Stimulated activated CD4-positive, alpha-beta T cell treated with anti-CD3 and anti-CD28 coated beads, TNF-alpha, amount 100 ng/mL, for 4 hours (primary cell): ENCODE measurements around the gene CLDN12.

ENCODE experiments used
- DNase-seq, 3 experiments: peaks; one replicate each; pipeline ENCODE4 v3.0.0-alpha.2; 2020; ENCODE audit warnings: low read depth in 3 of 3

CLDN12 gene

DNA sequence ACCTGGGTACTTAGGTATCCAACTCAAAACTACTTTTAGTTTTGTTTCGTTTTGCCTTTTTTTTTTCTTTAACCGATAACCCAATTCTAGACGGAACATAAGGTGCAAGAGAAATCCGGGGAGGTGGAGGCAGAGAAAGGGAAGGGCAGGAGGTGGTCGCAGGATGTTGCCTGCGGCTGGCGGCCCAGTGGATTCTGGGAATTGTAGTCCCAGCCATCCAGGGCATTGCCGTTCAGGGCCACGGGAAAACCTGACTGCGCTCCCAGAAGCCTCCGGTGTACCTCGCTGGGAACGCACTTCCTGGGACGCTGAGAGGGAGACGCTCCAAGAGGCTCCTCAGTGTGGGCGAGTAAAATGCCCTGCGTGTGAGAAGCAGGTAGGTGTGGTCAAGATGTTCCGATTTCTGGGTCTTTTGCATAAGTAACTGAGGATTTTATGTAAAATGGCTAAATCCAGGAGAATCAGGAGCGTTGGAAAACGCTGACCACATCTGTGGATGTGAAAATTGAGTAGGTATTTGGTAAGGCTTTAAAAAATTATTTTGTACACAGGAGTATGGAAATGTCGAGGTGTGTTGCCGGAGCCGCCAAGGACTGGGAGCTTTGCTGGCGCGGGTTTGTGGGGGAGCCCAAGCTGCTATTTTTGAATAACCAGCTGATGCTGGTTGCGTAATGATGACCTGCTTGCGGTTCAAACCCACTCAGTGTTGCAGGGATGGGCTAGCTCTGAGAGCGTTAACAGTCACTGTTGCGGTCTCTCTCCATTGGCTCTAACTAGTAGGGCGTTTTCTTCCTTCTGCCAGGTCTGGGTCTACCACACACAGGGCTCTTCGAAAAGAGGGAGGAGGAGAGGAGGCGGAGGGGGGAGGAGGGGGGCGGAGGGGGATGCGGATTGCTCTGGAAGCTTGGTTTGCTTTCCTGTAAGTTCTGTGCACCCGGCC, at the start of gene CLDN12:
Gene CLDN12, plus strand, starts transcription at position 288 of the 940 bp plus-strand sequence. CDS start 9,216 bp downstream, outside the sequence.
- DNase-seq: peak; percentile 9 to 35 (median 35)

DNA sequence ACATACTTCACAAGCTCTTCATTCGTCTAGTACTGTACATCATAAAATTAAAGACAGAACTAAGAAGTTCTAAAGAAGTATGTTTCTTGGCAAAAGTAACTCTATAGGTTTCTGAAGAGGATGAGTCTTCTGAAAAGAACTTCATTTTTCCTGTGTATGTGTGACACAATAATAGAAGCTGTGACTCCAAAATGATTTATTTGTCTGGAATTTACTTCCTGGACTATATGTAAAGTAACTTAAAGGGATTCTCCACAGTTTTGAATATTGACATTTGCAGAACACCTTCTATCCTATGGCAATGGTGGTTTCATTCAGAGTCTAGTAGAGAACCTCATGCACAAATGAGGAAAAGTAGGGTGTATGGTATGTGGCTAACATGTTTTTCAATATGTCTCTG, 19.8 kb upstream of the CLDN12 start:
- no peak for DNase-seq

- DNase-seq: no peak
Measured at GRCh38 chr7:90383861-90384260, 19.4 kb upstream of the CLDN12 start.

- DNase-seq: no peak
Measured at GRCh38 chr7:90384433-90384832, 18.8 kb upstream of the CLDN12 start.

- DNase-seq: no peak
Measured at GRCh38 chr7:90387470-90388240, 15.6 kb upstream of the CLDN12 start.

- DNase-seq: no peak
Measured at GRCh38 chr7:90390926-90391325, 12.3 kb upstream of the CLDN12 start.

DNA sequence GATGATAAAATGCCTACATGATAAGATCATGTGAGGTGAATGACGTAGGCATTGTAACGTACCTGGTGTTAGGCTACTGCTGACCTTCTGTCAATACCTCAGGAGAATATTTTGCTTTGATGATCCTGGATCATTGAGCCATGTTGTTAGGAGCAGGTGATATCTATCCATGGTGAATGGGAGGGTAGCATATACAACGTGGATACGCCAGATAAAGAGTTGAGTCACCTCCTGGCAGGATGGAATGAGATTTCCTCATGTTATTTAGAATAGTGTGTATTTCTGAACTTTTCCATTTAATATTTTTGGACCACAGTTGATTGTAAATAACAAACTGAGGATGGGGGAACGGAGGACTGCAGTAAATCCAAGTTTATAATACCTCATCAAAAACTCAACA, 11.8 kb upstream of the CLDN12 start:
- DNase-seq: no peak

DNA sequence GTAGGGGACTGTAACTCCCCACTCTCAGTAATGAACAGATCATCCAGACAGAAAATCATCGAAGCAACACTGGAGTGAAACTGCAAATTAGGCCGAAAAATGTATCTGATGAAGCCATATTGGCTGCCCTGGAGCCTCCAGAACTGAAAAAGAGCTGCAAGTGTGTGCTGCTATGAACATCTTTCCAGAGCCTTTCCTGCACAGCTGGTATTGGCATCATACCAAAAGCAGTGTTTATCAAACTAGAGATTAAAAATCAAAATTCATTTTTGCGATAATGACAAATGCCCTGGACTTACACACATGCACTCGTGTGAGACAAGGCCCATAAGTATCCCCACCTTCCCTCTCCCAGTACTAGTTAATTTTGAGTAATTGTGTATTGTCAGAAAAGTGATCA, 6.8 kb upstream of the CLDN12 start:
- DNase-seq: no peak

DNA sequence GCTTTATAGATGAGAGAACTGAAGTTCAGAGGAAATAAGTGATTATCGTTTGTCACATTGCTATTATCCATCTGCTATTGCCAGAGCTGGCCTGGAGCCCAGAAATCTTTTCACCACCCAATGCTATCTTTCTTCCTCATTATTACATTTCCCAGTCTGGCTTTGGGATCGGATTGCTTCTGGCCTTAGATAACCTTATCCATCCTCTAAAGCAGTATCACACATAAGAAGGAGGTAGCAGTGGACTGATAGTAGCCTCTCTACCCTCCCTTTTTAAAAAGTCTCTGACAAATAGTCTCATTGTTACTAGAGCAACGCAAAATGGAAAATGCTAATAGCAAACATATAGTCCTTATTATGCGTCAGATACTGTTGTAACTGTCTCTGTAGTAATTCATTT, 1.3 kb upstream of the CLDN12 start:
- no peak for DNase-seq

DNA sequence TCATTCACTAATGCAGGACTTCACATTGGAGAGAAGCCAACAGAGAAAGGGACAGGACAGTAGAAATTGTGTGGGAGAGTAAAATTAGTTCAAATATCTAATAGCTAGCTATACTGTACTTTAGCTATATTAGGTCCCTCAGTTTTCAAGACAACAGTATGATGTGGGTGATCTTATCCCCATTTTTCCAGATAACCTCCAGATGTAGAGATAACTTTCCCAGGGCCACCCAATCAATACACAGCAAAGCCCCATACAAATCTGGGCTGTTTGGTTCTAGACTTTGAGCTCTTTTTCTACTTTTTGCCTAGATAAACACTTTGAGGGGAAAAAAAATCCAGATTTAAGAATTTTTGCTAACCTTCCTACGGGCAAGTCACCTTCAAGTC, 482 bp upstream of the CLDN12 start:
- DNase-seq: no peak

GRCh38 chr7:90404777-90405176, 1.5 kb downstream of the CLDN12 start:
- DNase-seq: no peak

- DNase-seq: no peak
Measured at GRCh38 chr7:90407484-90407821, 4.2 kb downstream of the CLDN12 start.

- DNase-seq: no peak
Measured at GRCh38 chr7:90408142-90408541, 4.9 kb downstream of the CLDN12 start.

- no peak for DNase-seq
Measured at GRCh38 chr7:90409667-90410066, 6.4 kb downstream of the CLDN12 start.

DNA sequence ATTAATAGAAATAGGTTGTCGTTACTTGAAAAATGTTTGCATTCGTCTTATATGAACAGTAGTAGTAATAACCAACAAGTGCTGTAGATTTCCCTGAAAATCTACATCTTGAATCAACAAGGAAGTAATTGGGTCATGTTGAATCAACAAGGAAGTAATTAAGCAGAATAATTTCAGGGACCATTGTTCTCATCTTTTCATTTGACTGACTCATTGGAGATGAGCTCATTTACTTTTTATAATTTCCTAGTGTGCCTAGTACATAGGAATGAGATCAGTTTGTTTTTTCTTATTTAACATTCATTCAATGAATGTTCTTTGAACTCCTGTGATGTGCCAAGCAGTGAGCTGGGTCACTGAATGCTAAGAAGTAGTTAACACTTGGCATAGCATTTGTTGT, 8.2 kb downstream of the CLDN12 start:
- no peak for DNase-seq

- no peak for DNase-seq
Measured at GRCh38 chr7:90412458-90413184, 9.4 kb downstream of the CLDN12 start.

GRCh38 chr7:90413185-90413528, 9.9 kb downstream of the CLDN12 start:
- no peak for DNase-seq

DNA sequence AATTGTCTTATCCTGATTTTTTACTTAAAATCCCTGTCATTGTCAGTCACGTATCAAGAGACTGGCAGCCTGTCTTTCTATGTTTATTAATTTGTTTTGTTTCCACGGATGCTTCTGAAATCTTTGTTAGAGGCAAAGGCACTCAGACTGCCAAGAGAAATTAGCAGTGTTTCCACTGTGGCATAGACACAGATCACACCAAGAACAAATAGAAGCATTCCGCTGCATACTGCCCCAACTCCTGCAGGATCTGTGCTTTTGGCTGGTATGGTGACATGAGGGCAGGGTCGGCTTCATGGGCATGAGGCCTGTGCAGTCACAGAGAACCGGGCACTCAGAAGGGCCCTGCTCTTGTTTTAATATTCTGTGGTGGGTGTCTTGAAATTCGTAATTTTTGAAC, 18.4 kb downstream of the CLDN12 start:
- no peak for DNase-seq

GRCh38 chr7:90424720-90425119, 21.5 kb downstream of the CLDN12 start:
- DNase-seq: no peak

DNA sequence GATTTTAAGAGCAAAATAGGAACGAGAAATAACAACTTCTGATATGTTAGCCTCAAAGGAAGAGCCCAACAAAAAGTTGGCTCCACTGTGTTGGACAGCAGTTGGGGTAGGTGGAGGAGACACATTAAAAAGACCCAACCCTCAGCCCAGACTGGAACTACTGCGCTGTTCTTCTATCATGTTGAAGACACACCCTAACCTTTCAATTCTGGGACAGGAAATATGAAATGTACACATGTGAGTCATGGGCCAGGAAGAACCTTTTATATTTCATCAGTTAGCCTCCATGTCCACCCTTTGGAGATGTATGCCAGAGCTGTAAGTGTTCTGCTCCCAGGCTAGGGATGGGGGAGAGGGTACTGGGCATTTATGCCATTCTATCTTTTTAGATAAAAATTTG, 22.1 kb downstream of the CLDN12 start:
- DNase-seq: no peak

GRCh38 chr7:90430614-90431460, 27.6 kb downstream of the CLDN12 start:
- no peak for DNase-seq

DNA sequence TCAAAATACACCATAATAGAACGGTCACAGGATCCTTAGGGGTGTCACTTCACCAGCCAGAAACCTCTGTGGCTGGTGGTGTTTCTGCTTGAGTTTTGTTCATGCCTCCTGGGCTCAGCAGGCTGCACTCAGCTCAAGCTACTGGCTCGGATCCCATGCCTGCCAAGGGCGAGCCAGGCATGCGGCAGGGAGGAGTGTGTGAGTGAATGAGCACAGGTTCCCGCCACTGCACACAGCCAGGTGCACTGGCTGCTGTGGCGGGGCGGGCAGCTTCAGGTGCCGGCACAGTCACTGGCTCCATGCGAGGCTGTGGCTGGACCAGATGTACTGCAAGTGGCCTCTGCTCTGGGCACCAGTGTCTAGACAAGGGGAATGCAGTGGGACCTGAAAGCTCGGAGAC, 29.5 kb downstream of the CLDN12 start:
- DNase-seq: no peak
